ENCODE results near the gene C16orf46.

- no peak for TF ChIP-seq CTCF (IDR thresholded peaks at IDR 0.05; ENCODE audit: low read depth, low read length, missing input control)
- TF ChIP-seq RXRA (IDR thresholded peaks at IDR 0.05), result no peak
- no peak for TF ChIP-seq REST (IDR thresholded peaks at IDR 0.05)
- no peak for TF ChIP-seq EGR1 (IDR thresholded peaks at IDR 0.05; ENCODE audit: low read depth in 2 of 2)
- TF ChIP-seq RAD21 (IDR thresholded peaks at IDR 0.05), result no peak
- no peak for TF ChIP-seq YY1 (IDR thresholded peaks at IDR 0.05)
- no peak for TF ChIP-seq JUND (IDR thresholded peaks at IDR 0.05)
- no peak for TF ChIP-seq MAX (IDR thresholded peaks at IDR 0.05)
- no peak for TF ChIP-seq HNF4G (IDR thresholded peaks at IDR 0.05)
- TF ChIP-seq TAF1 (conservative IDR thresholded peaks at IDR 0.05), result no peak
These were observed 40.2 kb downstream of the C16orf46 start for GRCh38 chr16:81036751-81037350.

Data from liver (tissue), 3 donors.